GM21528 (cell line): Measurements from ENCODE around the gene THOC1.

Experiments
- ATAC-seq: cut with Tn5 transposase; IDR thresholded peaks from one replicate; pipeline ENCODE4 v1.9.1; 2021; ENCODE audit warnings: mild to moderate bottlenecking, moderate library complexity; ENCODE audit not compliant: unreplicated experiment, low FRiP score

THOC1 gene

DNA sequence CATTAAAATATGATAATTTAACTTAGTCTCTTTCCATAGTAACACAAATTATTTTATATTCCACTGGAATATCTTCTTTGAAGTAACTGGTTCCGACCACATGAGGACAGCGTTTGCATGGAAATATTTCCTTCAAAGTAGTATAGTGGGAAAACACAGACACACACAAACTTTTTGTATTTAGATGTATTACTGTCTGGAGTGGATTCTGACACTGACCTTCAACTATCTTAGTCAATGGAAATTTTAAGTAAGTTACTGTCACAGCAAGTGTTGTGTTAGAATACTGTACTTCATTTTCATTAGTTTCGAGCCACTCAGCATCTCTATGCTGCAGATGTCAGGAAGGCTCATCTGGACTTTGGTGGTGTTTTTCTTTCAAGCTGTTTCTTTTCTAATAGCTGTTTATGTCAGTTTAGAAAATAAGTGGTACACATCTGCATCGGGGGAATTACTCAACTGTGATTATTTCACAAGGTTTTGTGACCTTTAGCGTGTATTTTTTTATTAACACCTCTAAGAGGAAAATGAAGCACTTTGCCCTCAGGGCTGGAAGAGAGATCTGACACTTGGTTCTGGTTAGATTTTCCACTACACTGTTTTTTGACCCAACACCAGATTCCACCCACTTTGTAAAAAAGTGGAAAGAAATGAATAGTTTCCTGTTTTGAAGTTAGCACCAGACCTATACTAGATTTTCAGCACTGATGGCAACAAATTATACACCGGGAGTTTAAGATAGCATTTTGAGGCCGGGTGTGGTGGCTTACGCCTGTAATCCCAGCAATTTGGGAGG lies 18.9 kb upstream of the THOC1 start:
- no peak for ATAC-seq

DNA sequence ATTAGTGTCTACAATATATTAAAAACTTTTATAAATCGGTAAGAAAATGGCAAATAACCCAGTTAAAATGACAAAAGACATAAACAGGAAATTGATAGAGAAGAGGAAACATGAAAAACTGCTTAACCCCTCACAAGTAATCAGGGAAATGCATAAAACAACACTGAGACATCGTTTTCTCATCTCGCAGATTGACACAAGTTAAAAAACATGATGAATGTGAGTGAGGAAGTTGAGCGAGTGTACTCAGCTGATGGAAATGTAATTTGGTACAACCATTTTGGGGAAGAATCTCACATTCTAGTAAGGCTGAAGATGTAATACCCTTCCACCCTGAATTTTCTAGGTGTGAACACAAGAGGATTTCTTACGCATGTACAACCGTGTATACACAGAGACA lies 18.0 kb upstream of the THOC1 start:
- no peak for ATAC-seq

DNA sequence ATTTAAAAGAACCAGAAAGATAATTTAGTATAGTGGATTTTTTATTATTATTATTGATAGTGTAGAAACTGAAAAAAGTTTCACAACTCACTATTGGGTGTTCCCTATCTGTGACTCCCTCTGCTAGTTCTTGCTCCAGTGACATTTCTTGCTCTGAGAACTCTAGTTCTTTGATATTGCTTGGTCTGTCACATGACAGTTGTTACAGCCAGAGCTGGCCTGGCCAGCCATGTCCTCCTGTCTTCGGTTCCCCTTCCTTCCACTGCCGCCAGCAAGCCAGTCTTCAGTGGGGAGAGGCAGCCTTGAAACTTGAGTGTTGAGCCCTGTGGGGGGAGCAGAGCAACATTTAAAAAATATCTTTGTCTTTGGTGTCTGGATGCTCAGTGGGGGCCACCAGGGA lies 7.6 kb upstream of the THOC1 start:
- ATAC-seq: no peak

DNA sequence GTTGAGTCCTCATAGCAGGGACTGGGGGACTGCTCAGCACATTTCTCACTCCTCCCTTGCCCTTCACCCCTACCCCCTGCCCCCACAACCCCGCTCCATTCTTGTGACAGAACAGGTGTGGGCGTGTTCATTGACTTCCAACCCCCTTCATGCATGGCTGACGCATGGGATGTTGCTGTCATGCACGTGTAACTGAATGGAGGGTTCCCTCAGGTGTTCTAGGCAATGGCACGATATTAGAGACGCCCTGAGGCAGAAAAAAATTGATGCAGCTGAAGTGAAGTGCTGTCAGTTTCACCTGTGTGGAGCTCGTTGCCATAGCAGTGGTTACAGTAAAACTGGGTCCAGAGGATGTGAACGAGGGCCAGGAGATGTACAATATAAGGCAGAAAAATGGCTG lies 6.5 kb upstream of the THOC1 start:
- ATAC-seq: no peak

DNA sequence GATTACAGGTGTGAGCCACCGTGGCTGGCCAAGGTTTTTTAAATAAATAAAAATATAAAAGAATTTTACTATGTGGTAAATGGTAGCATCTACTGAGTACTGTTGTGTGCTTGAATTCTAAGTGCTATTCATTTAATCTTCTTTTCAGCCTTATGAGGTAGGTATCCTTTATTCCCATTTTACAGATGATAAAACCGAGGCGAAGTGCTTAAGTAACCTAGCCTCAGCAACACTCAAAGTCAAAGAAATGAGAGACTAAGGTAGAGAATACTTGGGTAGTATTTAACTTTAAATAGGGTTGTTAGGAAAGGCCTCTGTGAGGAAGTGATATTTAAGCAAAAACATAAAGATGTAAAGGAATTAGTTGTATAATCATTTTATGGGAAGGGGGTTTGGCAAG lies 5.7 kb upstream of the THOC1 start:
- ATAC-seq: no peak

DNA sequence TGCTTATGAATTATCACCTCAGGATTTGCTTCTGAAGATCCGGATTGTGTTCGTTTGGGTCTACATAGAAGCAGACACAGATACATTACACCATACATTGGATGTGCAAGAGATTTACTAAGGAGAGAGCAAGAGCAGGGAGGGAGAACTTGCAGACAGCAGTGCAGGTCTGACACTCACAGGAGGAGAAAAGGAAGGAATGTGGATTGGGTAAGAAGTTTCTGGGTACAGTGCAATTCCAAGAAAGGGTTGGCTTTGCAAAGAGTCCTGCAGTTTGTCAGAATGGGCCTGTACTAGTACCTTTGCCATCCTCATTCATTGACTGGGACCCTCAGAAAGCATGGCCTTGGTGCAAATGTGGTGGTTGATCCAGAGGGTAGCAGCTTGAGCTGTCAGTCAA lies 4.8 kb upstream of the THOC1 start:
- ATAC-seq: no peak

GRCh38 chr18:269480-270095 lies 1.7 kb upstream of the THOC1 start:
- ATAC-seq: no peak

DNA sequence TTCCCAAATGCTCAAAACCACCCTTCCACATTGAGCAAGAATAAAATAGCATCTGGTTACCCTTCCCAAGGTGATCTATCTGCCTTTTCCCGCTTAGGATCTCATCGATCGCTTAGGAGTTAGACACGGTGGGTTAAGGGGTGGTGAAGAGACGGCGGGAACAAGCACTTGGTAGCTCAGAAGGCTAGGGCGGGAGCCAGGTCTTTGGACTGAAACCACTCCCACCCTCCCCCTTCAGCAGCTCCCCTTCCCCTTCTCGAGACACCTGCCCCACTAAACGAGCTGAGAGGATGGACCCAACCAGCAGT lies 513 bp downstream of the THOC1 start:
- ATAC-seq: no peak

GRCh38 chr18:261398-262073 lies 6.3 kb downstream of the THOC1 start:
- ATAC-seq: no peak

- ATAC-seq: no peak
Observed at GRCh38 chr18:260547-260946, 7.3 kb downstream of the THOC1 start.

GRCh38 chr18:255171-255570 lies 12.7 kb downstream of the THOC1 start:
- ATAC-seq: no peak

DNA sequence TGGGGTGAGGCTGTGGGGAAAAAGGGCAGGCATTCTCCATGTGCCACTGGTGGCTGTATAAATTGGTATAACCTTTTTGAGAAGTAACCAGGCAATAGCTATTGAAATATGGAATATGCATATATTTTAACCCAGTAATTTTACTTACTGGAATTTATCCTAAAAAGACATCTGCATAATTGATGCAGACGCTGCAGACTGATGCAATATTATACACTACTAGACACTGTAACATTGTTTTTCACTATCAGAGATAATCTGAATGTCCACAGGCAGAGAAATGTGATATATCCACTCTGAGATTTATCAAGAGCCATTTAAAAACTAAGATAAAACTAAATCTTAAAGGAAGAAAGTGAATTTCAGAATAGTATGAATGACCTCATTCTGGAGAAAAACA lies 14.7 kb downstream of the THOC1 start:
- ATAC-seq: no peak

DNA sequence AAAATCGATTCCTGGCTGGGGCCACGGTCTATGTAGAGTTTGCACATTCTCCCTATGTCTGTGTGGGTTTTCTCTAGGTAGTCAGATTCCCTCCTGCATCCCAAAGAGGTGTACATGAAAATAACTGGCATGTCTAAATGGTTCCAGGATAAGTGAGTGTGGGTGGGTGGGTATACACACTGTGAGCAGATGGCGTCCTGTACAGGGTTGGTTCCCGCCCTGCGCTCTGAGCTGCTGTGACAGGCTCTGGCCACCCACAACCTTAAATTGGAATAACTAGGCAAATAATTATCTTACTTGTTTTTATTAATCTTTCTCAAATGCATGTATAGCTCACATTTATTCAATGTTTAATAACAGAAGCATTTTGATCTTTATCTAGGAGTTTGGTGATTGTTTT lies 16.3 kb downstream of the THOC1 start:
- ATAC-seq: no peak

DNA sequence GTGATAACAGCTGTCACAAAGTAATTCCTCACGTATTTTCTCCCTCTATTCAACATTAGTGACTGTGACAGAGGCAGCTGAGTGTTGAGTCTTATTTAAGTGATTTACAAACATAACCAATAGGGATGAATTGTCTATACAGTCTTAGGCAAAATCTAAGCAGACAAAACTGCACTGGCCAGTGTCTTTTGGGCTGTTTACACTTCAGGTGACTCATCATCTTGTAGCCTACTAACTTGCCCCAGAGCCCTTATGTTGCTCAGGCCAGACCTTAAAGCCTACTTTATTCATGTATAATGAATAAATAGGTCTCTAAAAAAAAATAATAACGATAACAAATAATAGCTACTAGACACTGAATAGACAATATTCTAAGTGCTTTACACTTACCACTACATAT lies 17.2 kb downstream of the THOC1 start:
- no peak for ATAC-seq

- no peak for ATAC-seq
Observed at GRCh38 chr18:248053-248452, 19.8 kb downstream of the THOC1 start.

DNA sequence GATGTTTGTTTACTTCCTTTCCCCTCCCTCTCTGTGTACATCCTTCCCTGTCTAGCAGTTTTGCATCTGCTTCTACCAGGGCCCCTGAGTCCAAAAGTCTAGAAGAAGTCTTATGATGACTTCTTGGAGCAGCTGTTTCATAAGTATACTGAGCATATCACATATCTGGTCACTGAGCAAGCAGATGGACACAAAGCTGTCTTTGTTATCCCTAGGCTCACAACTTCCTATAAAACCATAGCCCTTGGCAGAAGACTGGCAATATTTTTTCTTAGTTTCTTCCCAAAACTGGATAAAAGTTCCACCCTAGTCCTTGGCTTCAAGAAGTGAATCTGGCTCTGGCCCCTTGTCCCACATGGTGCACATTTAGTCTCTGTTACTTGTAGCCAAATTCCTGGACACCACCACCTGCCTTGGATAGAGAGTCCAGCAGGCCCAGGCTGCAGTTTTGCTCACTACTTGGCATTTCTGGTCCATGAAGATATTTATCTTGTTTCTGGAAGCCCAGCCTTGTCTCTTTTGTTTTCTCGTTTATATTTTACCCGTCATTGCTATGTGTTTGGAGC lies 22.5 kb downstream of the THOC1 start:
- no peak for ATAC-seq

- ATAC-seq: no peak
Observed at GRCh38 chr18:240175-240574, 27.7 kb downstream of the THOC1 start.

- no peak for ATAC-seq
Observed at GRCh38 chr18:231563-231962, 36.3 kb downstream of the THOC1 start.

GRCh38 chr18:228586-228985 lies 39.3 kb downstream of the THOC1 start:
- no peak for ATAC-seq

- no peak for ATAC-seq
Observed at GRCh38 chr18:227902-228301, 39.9 kb downstream of the THOC1 start.

- no peak for ATAC-seq
Observed at GRCh38 chr18:227374-227773, 40.5 kb downstream of the THOC1 start.

DNA sequence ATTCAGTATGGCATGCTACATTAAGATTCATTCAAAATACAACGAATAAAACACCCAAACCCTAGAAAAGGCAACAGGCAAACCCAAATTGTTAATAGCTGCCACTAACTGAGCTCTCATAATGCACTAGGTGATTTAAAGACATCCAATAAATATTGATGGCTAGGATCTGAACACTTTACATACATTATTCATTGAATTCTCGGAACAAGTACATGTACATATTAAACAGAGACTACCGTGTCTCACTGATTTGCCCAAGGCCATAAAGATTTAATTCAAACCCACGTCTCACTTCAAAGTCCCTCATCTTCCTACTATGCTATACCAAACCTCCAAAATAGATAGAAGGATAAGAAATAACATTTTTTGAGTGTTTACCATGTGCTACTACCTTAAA lies 42.1 kb downstream of the THOC1 start:
- no peak for ATAC-seq
